CMK (cell line): ENCODE data around the gene CAPN9.

Experiments used
- DNase-seq: peaks from one replicate; pipeline ENCODE4 v3.0.0-alpha.2; 2010; ENCODE audit warnings: low read depth

CAPN9 gene

DNA sequence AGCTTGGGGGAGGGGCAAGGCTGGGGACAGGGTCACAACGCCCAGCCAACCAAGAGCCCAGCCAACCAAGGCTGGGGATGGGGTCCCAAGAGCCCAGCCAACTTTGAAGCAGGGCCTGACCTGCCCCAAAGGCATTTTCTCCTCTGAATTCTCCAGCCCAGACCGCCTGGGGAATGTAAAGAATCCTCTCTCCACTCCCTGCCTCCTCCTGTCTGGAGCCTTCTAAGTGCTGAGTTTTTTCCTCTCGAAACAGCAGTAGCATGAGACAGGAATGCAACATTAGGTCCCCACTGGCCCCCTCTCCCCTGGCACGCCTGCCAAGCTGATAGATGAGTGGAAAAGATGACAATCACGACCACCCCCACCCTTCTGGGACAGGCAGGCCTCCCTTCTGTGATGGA lies 104.1 kb downstream of the CAPN9 start:
- no peak for DNase-seq
